ENCODE data around the gene HOXC9. TPM values are rescaled to one million over a fixed set of nuclear protein-coding genes. Genes with fewer than 3 reads are reported as not detected.

Gene HOXC9
- total and polyA plus RNA-seq, 2 of the 8 experiments (the other 6 are each of a cell fraction or from before 2014, with no cell fraction given): not detected

GRCh38 chr12:53992377-53992889, 7.5 kb upstream of the HOXC9 start:
- H3K9ac ChIP-seq (replicated peaks in 1 of 4; ENCODE audit: extremely low read depth in 1 of 4, low read depth in 3 of 4, low read length in 3 of 4): no peak overlapping the region
- no peak overlapping the region for H3K23ac ChIP-seq (ENCODE audit: insufficient read length)
- H2BK20ac ChIP-seq (ENCODE audit: low read length): no peak overlapping the region
- FAIRE-seq (no peak), DNase-seq (ENCODE audit: low read depth in 1 of 2, low spot score in 2 of 2) (no peak)
- H3K4me2 ChIP-seq (ENCODE audit: insufficient read depth in 1 of 2, low read depth in 2 of 2, low read length in 2 of 2): no peak overlapping the region
- WGBS, 2 experiments (ENCODE audit: extremely low coverage in 1 of 2, insufficient coverage in 1 of 2, insufficient read length in 1 of 2, insufficient replicate concordance in 2 of 2, low coverage in 1 of 2, low lambda C conversion rate in 2 of 2, missing lambda C conversion rate in 1 of 2): 44% methylated on average over 7 of the region's 7 CpGs; no CpG with 5 or more reads in 1 of the 2 experiments
- no peak overlapping the region for H3K4me3 ChIP-seq (ENCODE audit: extremely low read depth in 1 of 4, insufficient read depth in 2 of 4, low read depth in 3 of 4, low read length in 4 of 4)
- H2AFZ ChIP-seq (ENCODE audit: low read length): no peak overlapping the region
- H2BK12ac ChIP-seq (ENCODE audit: low read depth, low read length): no peak overlapping the region
- H3K4ac ChIP-seq (replicated peaks; ENCODE audit: insufficient read length, low read depth, low read length): no peak overlapping the region
- peaks cover 0 to 4% of the 10 kb centered on the region in 2 experiments; a peak in 1 of 4 replicates for H3K9me3 ChIP-seq (ENCODE audit: insufficient read depth in 2 of 2, low read depth in 1 of 2, low read length in 1 of 2)
- no peak overlapping the region for H2BK5ac ChIP-seq (ENCODE audit: low read depth, low read length)
- peaks cover 97 to 100% (median 100%) of the 10 kb centered on the region in 4 experiments for H3K27me3 ChIP-seq (replicated peaks in 1 of 4; ENCODE audit: control insufficient read depth in 3 of 4, extremely low read depth in 1 of 4, insufficient read depth in 3 of 4, low read length in 3 of 4)
- no peak overlapping the region for H4K5ac ChIP-seq (ENCODE audit: insufficient read length, low read depth, low read length)
- no peaks in the 10 kb centered on the region for H3K79me1 ChIP-seq (ENCODE audit: low read depth, low read length)
- H3K56ac ChIP-seq (replicated peaks; ENCODE audit: insufficient read length, low read depth, low read length): no peak overlapping the region
- POLR2A ChIA-PET (ENCODE audit: partially characterized antibody): no interaction called here
- H4K20me1 ChIP-seq (replicated peaks in 1 of 2; ENCODE audit: control insufficient read depth in 1 of 2, insufficient read depth in 2 of 2, low read length in 2 of 2): peaks cover 27 to 34% of the 10 kb centered on the region in 2 experiments
- peaks cover 0 to 15% (median 3%) of the 10 kb centered on the region in 4 experiments; a peak in 5 of 7 replicates for H3K4me1 ChIP-seq (replicated peaks in 1 of 4; ENCODE audit: control insufficient read depth in 3 of 4, insufficient read depth in 4 of 4, low read length in 3 of 4)
- H3K18ac ChIP-seq (ENCODE audit: extremely low read depth, low read length): no peak overlapping the region
- peaks cover 2% of the 10 kb centered on the region; the same call in 1 of the 2 replicates for H3K23me2 ChIP-seq (ENCODE audit: low read depth, low read length)
- no peak overlapping the region for H3K14ac ChIP-seq (ENCODE audit: insufficient read length)
- no peak overlapping the region for H2BK15ac ChIP-seq (ENCODE audit: low read length)
- peaks cover 0 to 12% (median 0%) of the 10 kb centered on the region in 4 experiments; a peak in 1 of 8 replicates for H3K36me3 ChIP-seq (ENCODE audit: control insufficient read depth in 2 of 4, insufficient read depth in 4 of 4, low read length in 3 of 4)
- CTCF ChIA-PET (ENCODE audit: partially characterized antibody): interaction anchor here (0.7 to 4.3 kb wide), 12 partner anchors 8 to 249 kb away, joined by 3 to 30 read pairs (median 5); partner anchors contain the start of genes HOXC10, HOXC11 and HOXC5
- no peaks in the 10 kb centered on the region for H3K79me2 ChIP-seq (ENCODE audit: control insufficient read depth in 1 of 2, insufficient read depth in 2 of 2, low read length in 2 of 2)
- no peak overlapping the region for H4K8ac ChIP-seq (ENCODE audit: extremely low read depth, insufficient read depth, low read length)
- TF ChIP-seq HDAC2 (IDR thresholded peaks at IDR 0.05; ENCODE audit: borderline replicate concordance in 1 of 2, low read depth in 2 of 2, low read length in 2 of 2) (no peak), MAX (IDR thresholded peaks at IDR 0.05) (no peak), KDM4A (IDR thresholded peaks at IDR 0.05; ENCODE audit: low read depth, low read length, severe bottlenecking) (no peak), POU5F1 (IDR thresholded peaks at IDR 0.05; ENCODE audit: low read depth, low read length) (no peak), RNF2 (IDR thresholded peaks at IDR 0.05; ENCODE audit: borderline replicate concordance, low read depth, low read length, missing control alignments, poor library complexity, severe bottlenecking) (peak; percentile 68), USF2 (IDR thresholded peaks at IDR 0.05; ENCODE audit: low read length) (no peak), CEBPB (IDR thresholded peaks at IDR 0.05; ENCODE audit: low read depth, low read length) (no peak), BCL11A (IDR thresholded peaks at IDR 0.05; ENCODE audit: low read depth in 2 of 2, low read length in 2 of 2) (no peak)
- H4K91ac ChIP-seq (replicated peaks; ENCODE audit: insufficient read length, low read length): no peak overlapping the region
- no peak overlapping the region for H2BK120ac ChIP-seq (replicated peaks; ENCODE audit: low read depth, low read length)
- no peak overlapping the region for H3K27ac ChIP-seq (ENCODE audit: low read depth, low read length)
- H2AK5ac ChIP-seq (ENCODE audit: low read depth, low read length): peak overlapping the region; percentile 34; the same call in 1 of the 2 replicates
